K562 (cell line): Measurements from ENCODE around the gene PLP2. TPM values are rescaled to one million over a fixed set of nuclear protein-coding genes. Genes with fewer than 3 reads are reported as not detected.

Experiments used
- KDM1A ChIP-seq, 2 experiments: fragments of 450-650 bp; IDR thresholded peaks; 2 replicates each; pipeline ENCODE4 v1.6.1; 2016; ENCODE audit warnings: mild to moderate bottlenecking in 2 of 2
- NRF1 ChIP-seq, 2 experiments: fragments of 450-650 bp; IDR thresholded peaks in 1 of 2; conservative IDR thresholded peaks in 1 of 2; 2 replicates each; pipeline ENCODE4 v1.6.1; 2014; ENCODE audit warnings: mild to moderate bottlenecking in 2 of 2
- POLR2G ChIP-seq: fragments of 200-400 bp; formaldehyde crosslinking; IDR thresholded peaks from 2 replicates; pipeline ENCODE4 v1.6.1; 2017; ENCODE audit warnings: low read depth, mild to moderate bottlenecking, antibody characterized with exemption, low read length, moderate library complexity
- ZNF408 ChIP-seq: fragments of 250-450 bp; sonication (Bioruptor Pico); IDR thresholded peaks from 2 replicates; pipeline ENCODE4 v1.4.0; 2020; ENCODE audit warnings: low read depth, mild to moderate bottlenecking, moderate library complexity
- polyA plus RNA-seq, 8 experiments: library from polyadenylated mRNA; depleted of rRNA in 4 of 8; stranded (reverse) in 5 of 8; unstranded in 3 of 8; fragments of >200 nt; fragmentation: Nextera tagmentation in 2 of 8; fragmentation: Illumina TruSeq in 1 of 8; extraction: Ambion mirVana in 2 of 8; extraction: Trizol in 1 of 8; gene quantifications; 2 replicates each; pipeline versions ENCODE4 v1.2.1 to v1.2.3, GENCODE V29; 2011 to 2014; ENCODE audit warnings: inconsistent platforms in 1 of 8, missing spikeins in 1 of 8
- total RNA-seq, 7 experiments: library from RNA; depleted of rRNA in 6 of 7; stranded (reverse); fragments of >200 nt in 6 of 7; fragmentation: Illumina TruSeq in 2 of 7; extraction: Trizol in 2 of 7; gene quantifications; 2 replicates each; pipeline versions ENCODE4 v1.2.1 to v1.2.3, GENCODE V29; 2011 to 2021; ENCODE audit warnings: low replicate concordance in 1 of 7
- TF ChIP-seq, protein P1 (sequence below), 2 experiments: fragments of 450-650 bp; formaldehyde crosslinking in 1 of 2; IDR thresholded peaks; 2 replicates each; pipeline versions ENCODE4 v1.4.0 to v1.6.1; 2014 to 2020; ENCODE audit warnings: mild to moderate bottlenecking in 2 of 2, borderline replicate concordance in 1 of 2, low read depth in 1 of 2

Gene PLP2
- total and polyA plus RNA-seq, 9 of the 15 experiments (the other 6 are each of a cell fraction or from before 2014, with no cell fraction given), result 34.7 to 236 (median 112) TPM

GRCh38 chrX:49175435-49176274, 4.0 kb downstream of the PLP2 start (continued):
- no peak for TF ChIP-seq ZNF408
- TF ChIP-seq, protein P1, sequence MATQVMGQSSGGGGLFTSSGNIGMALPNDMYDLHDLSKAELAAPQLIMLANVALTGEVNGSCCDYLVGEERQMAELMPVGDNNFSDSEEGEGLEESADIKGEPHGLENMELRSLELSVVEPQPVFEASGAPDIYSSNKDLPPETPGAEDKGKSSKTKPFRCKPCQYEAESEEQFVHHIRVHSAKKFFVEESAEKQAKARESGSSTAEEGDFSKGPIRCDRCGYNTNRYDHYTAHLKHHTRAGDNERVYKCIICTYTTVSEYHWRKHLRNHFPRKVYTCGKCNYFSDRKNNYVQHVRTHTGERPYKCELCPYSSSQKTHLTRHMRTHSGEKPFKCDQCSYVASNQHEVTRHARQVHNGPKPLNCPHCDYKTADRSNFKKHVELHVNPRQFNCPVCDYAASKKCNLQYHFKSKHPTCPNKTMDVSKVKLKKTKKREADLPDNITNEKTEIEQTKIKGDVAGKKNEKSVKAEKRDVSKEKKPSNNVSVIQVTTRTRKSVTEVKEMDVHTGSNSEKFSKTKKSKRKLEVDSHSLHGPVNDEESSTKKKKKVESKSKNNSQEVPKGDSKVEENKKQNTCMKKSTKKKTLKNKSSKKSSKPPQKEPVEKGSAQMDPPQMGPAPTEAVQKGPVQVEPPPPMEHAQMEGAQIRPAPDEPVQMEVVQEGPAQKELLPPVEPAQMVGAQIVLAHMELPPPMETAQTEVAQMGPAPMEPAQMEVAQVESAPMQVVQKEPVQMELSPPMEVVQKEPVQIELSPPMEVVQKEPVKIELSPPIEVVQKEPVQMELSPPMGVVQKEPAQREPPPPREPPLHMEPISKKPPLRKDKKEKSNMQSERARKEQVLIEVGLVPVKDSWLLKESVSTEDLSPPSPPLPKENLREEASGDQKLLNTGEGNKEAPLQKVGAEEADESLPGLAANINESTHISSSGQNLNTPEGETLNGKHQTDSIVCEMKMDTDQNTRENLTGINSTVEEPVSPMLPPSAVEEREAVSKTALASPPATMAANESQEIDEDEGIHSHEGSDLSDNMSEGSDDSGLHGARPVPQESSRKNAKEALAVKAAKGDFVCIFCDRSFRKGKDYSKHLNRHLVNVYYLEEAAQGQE (IDR thresholded peaks at IDR 0.05; ENCODE audit: borderline replicate concordance), result peak; percentile 9; the same call in 1 of the 2 replicates
- TF ChIP-seq, protein P1 (CRISPR knock-in tag; IDR thresholded peaks at IDR 0.05; ENCODE audit: low read depth), result no peak
- TF ChIP-seq POLR2G, result peak; percentile 76
- 0 out of 4 replicates have a peak, but pooled peaks of 1 of the 2 experiments have one; percentile 39 for TF ChIP-seq KDM1A (IDR thresholded peaks at IDR 0.05)
- TF ChIP-seq NRF1 (conservative IDR thresholded peaks at IDR 0.05 in 1 of 2, IDR thresholded peaks at IDR 0.05 in 1 of 2), result peak; percentile 24 to 30; a peak in 1 of 4 replicates
